ENCODE results near the gene FHIT. TPM values are rescaled to one million over a fixed set of nuclear protein-coding genes. Genes with fewer than 3 reads are reported as not detected.

FHIT gene
- total and polyA plus RNA-seq, 7 donors: 0.98 to 10.4 (median 4.0) TPM

DNA sequence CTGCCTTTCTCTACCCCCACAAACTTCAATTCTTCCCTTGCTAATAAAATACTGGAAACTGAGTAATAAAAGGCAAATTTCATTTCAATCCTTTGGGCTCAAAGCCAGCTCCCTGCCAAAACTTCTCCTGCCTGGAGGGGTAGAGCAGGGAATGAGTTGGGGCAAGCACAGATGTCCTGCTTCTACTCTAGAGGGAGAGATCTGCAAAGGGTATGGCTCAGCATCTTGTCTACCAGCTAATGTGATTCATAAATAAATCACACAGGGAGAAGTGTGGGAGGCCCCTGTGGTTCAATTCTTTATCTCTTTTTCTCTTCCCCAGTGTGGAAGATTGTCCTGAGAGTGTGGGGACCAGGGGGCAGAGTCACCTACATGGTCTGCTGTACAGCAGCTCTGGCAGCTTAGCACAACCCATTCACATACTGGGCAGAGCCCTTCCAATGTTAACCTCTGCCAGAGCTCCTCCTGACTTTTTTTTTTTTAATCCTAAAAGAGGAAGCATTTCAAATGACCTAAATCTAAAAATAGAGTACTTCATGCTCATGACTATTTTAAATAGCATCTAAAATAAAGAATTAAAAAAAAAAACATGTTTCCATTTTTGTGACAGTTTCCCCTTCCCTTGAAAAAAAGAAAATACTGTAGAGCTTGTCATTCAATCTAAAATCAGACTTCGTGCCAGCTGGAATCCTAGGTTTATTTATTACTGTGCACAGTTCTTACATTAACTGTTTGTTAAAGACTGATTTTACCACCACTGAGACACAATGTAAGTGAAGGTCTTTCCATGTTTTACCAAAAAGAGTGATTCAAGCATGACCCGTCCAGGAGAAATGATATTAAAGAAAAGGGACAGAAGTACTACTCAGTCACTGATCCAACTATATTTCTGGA is 1117.7 kb downstream of the FHIT start:
- Histone ChIP-seq H3K36me3 (ENCODE audit: insufficient read depth in 1 of 2, low read depth in 1 of 2) (no peaks in the 10 kb centered on the region), H3K9me3 (no peaks in the 10 kb centered on the region), H3K27ac (no peak overlapping the region), H3K4me1 (peaks cover 11% of the 10 kb centered on the region), H3K27me3 (ENCODE audit: insufficient read depth in 3 of 3, low read length in 2 of 3) (no peaks in the 10 kb centered on the region), H3K4me3 (no peak overlapping the region)
- ATAC-seq (no peak), DNase-seq (no peak)
- intact Hi-C loops (cut with DNase I): no loop called here
- TF ChIP-seq, protein P1, sequence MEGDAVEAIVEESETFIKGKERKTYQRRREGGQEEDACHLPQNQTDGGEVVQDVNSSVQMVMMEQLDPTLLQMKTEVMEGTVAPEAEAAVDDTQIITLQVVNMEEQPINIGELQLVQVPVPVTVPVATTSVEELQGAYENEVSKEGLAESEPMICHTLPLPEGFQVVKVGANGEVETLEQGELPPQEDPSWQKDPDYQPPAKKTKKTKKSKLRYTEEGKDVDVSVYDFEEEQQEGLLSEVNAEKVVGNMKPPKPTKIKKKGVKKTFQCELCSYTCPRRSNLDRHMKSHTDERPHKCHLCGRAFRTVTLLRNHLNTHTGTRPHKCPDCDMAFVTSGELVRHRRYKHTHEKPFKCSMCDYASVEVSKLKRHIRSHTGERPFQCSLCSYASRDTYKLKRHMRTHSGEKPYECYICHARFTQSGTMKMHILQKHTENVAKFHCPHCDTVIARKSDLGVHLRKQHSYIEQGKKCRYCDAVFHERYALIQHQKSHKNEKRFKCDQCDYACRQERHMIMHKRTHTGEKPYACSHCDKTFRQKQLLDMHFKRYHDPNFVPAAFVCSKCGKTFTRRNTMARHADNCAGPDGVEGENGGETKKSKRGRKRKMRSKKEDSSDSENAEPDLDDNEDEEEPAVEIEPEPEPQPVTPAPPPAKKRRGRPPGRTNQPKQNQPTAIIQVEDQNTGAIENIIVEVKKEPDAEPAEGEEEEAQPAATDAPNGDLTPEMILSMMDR (IDR thresholded peaks at IDR 0.05): no peak
- WGBS, 3 donors: 14 to 44% (median 37%) methylated on average over 2 of the region's 2 CpGs

GRCh38 chr3:60131618-60132017 is 1119.6 kb downstream of the FHIT start:
- DNase-seq (no peak), ATAC-seq (no peak)
- intact Hi-C loops (cut with DNase I): no loop called here
- no peaks in the 10 kb centered on the region for H3K27me3 ChIP-seq (ENCODE audit: insufficient read depth in 3 of 3, low read length in 2 of 3)
- no peaks in the 10 kb centered on the region for H3K9me3 ChIP-seq
- no peak overlapping the region for H3K4me3 ChIP-seq
- TF ChIP-seq, protein P1 (IDR thresholded peaks at IDR 0.05): no peak
- no peaks in the 10 kb centered on the region for H3K36me3 ChIP-seq (ENCODE audit: insufficient read depth in 1 of 2, low read depth in 1 of 2)
- no peak overlapping the region for H3K27ac ChIP-seq
- H3K4me1 ChIP-seq: peaks cover 11% of the 10 kb centered on the region

DNA sequence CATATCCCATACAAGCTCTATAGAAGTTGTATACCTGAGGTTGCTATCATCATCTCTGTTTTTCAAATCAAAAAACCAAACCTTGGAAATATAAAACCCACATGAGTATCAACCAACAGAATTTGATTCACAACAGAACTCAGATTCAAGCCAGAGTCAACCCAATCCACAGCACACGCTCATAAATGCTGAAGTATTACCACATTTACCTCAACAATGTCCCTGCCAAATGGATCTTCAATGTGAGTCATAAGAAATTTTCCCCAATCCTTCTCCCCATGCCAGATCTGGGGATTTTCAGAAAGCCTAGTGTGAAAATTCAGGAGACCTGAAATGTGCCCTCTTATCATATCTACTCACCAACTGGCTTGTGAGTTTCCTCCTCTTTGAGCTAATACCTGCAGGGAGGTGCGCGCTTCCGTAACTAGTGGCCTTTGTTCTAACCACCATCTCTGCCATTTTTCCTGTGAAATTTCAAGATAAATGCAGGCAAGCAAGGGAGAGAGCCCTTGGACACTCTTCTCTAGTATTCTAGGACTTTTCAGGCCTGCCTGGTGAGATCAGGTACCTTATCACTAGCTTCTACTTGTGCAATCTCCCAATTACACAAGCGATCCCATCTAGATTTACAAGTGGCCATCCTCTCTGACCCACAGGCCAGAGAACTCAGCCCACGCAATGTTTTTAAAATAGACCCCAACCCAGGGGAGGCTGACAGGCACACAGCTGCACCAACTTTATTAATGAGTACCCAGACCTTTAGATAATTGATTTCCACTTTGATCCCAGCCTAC is 1124.5 kb downstream of the FHIT start:
- ATAC-seq: no peak
- no peak for DNase-seq
- TF ChIP-seq, protein P1 (IDR thresholded peaks at IDR 0.05): no peak
- WGBS, 3 donors: 91 to 94% (median 92%) methylated on average over 6 of the region's 6 CpGs
- Histone ChIP-seq H3K27ac (no peak overlapping the region), H3K36me3 (ENCODE audit: insufficient read depth in 1 of 2, low read depth in 1 of 2) (no peaks in the 10 kb centered on the region), H3K27me3 (ENCODE audit: insufficient read depth in 3 of 3, low read length in 2 of 3) (no peaks in the 10 kb centered on the region), H3K9me3 (no peaks in the 10 kb centered on the region), H3K4me1 (no peaks in the 10 kb centered on the region), H3K4me3 (no peak overlapping the region)
- intact Hi-C loops (cut with DNase I): no loop called here

DNA sequence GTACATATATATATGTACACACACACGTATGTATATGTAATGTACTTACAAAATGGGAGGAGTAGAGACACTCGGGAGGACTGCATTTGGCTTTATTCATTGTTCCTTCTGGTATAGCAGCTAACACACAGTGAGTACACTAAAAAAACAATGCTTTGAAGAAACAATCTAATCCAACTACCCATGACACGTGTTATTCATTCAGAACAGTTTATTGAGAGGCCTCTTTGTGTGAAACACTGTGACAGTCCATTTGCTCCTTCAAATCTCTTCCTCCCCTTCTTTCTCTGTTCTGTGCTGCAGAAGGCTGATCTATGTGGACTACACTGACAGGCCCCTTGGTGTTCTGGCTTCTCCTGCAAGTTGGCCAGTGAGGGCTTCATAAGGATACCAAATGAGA is 1125.6 kb downstream of the FHIT start:
- no peaks in the 10 kb centered on the region for H3K36me3 ChIP-seq (ENCODE audit: insufficient read depth in 1 of 2, low read depth in 1 of 2)
- TF ChIP-seq, protein P1 (IDR thresholded peaks at IDR 0.05): no peak
- H3K27ac ChIP-seq: no peak overlapping the region
- no peak for ATAC-seq
- DNase-seq: no peak
- H3K9me3 ChIP-seq: no peaks in the 10 kb centered on the region
- no peaks in the 10 kb centered on the region for H3K4me1 ChIP-seq
- WGBS, 3 donors: 84 to 90% (median 90%) methylated on average over 3 of the region's 3 CpGs
- H3K27me3 ChIP-seq (ENCODE audit: insufficient read depth in 3 of 3, low read length in 2 of 3): no peaks in the 10 kb centered on the region
- intact Hi-C loops (cut with DNase I): no loop called here
- no peak overlapping the region for H3K4me3 ChIP-seq

Data from psoas muscle (tissue), 8 donors.